GM21360 (cell line): ENCODE measurements around the gene SLC10A6.

Source experiments
- ATAC-seq: cut with Tn5 transposase; IDR thresholded peaks from one replicate; pipeline ENCODE4 v1.9.1; 2021; ENCODE audit warnings: mild to moderate bottlenecking, moderate library complexity; ENCODE audit not compliant: unreplicated experiment

The SLC10A6 gene

GRCh38 chr4:86809809-86810208 lies 39.4 kb downstream of the SLC10A6 start:
- no peak for ATAC-seq

DNA sequence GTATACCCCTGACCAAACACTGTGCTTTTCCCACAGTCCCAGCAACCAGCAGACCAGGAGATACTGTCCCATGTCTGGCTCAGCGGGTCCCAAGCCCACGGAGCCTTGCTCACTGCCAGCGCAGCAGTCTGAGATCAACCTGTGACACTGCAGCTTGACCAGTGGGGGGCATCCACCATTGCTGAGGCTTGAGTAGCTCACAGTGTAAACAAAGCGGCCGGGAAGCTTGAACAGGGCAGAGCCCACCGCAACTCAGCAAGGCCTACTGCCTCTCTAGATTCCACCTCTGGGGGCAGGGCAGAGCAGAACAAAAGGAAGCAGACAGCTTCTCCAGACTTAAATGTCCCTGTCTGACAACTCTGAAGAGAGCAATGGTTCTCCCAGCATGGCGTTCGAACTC lies 58.1 kb downstream of the SLC10A6 start:
- no peak for ATAC-seq

DNA sequence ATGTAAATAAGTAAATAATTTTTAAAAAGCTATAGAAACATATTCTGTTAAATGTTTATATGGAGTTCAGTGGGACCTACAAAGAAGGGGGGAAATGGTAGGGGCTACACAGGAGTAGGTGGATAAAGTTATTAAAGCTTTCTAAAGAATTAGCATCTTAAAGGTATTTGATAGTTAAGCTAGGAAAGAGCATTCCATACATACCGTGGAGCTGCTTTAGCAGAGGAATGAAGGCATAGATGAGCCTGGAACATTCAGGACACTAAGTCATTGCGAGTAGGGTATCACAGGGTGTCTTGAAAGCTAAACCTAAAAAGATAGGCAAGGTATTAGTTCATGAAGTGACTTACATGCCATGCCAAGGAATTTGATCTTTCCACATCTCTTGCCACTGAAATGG lies 60.4 kb downstream of the SLC10A6 start:
- no peak for ATAC-seq

DNA sequence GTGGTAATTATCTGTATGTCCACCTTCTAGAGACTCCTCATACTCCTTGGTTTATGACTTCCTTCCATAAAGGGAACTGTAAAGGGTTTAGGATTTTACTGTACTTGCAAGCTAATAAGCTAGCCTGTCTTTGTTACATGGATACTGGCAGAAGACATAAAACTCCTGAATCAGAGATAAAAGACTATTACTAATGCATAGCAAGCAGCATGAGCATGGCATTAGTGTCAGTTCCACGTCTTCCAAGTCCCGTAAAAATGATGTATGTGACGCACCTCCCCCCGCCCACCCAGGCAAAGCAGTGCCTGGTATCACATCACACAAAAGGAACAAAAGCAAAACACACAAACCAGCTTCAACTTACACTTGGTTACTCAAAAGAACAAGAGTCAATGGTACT lies 71.0 kb downstream of the SLC10A6 start:
- ATAC-seq = no peak

DNA sequence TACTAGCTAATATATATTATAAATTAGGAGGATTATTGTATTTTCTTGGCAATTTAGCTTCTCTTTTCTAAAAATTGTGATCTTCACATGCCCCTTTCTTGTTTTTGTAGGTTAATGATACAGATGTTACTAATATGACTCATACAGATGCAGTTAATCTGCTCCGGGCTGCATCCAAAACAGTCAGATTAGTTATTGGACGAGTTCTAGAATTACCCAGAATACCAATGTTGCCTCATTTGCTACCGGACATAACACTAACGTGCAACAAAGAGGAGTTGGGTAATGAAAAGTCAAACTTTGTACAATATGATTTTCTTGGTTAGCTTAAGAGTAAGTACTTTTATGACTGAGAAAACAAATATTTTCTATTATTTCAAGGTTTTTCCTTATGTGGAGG lies 74.1 kb downstream of the SLC10A6 start:
- ATAC-seq = no peak
